Measurements from ENCODE around the gene SOS1. TPM values are rescaled to one million over a fixed set of nuclear protein-coding genes. Genes with fewer than 3 reads are reported as not detected.
"Not testable (repeated sequence)": the region's sequence is repeated elsewhere in the genome, so short reads cannot be mapped to it uniquely, and the experiment has no call there.

Gene SOS1
- 65.1 TPM for polyA plus RNA-seq (ENCODE audit: insufficient read length)
- long read RNA-seq, donor 1, full-length matches to known transcripts = 8 of 59 reads
- long read RNA-seq, donor 1, partial matches to known transcripts = 51 of 59 reads
- long read RNA-seq, donor 1, other reads (novel, unspliced or antisense) = 0 of 59 reads
- long read RNA-seq, donor 2, partial matches to known transcripts = 5 of 7 reads
- long read RNA-seq, donor 2, other reads (novel, unspliced or antisense) = 0 of 7 reads
- long read RNA-seq, donor 3, partial matches to known transcripts = 0 of 2 reads
- long read RNA-seq, donor 3, other reads (novel, unspliced or antisense) = 0 of 2 reads
- long read RNA-seq, donor 4, partial matches to known transcripts = 0 of 1 reads
- long read RNA-seq, donor 4, other reads (novel, unspliced or antisense) = 0 of 1 reads
- long read RNA-seq, donor 5, partial matches to known transcripts = 5 of 7 reads
- long read RNA-seq, donor 5, other reads (novel, unspliced or antisense) = 0 of 7 reads
- long read RNA-seq, donor 6, full-length matches to known transcripts = 4 of 4 reads
- long read RNA-seq, donor 6, partial matches to known transcripts = 0 of 4 reads
- long read RNA-seq, donor 6, other reads (novel, unspliced or antisense) = 0 of 4 reads
- long read RNA-seq, donor 7, full-length matches to known transcripts = 7 of 7 reads
- long read RNA-seq, donor 7, partial matches to known transcripts = 0 of 7 reads
- long read RNA-seq, donor 7, other reads (novel, unspliced or antisense) = 0 of 7 reads
- long read RNA-seq, donor 8, full-length matches to known transcripts = 2 of 2 reads
- long read RNA-seq, donor 8, partial matches to known transcripts = 0 of 2 reads
- long read RNA-seq, donor 8, other reads (novel, unspliced or antisense) = 0 of 2 reads

DNA sequence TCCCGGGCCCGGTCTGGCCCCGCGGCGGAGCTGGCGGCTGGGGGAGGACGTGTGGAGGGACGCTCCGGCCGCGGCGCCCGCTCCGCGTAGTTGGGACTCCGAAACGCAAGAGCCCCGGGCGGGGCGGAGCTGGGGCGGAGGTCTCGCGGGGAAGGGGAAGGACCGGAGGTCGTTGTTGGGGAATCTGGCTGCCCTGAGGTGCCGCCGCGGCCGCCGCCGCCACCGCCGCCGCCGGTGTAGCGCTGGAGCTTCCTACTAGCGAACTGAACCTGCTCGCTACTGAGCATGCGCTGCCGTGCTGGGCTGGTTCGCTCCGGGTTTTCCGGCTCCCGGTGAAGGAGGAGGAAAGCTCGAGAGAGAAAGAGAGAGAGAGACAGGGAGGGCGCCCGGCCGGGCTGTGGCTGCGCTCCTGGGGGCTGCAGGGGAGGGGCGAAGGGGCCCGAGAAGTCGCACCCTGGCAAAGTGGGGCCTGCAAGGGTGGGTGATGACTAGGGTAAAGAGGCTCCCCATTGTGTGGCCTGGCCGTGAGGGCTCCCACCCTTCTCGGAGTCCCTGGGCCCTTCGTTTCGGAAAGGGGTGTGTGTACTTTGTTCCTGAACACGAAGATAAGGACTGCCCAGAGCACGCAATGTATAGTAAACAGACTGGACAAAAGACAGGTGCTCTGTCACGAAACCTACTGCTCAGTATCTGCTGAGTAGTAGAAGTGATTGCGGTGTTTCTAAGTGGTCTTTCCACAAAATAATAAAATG lies at the start of gene SOS1:
Gene SOS1 (minus strand): TSS at position 281 of the 752 bp plus-strand sequence. CDS start 629 bp downstream, outside the sequence.
- DNase-seq = peak; percentile 95

DNA sequence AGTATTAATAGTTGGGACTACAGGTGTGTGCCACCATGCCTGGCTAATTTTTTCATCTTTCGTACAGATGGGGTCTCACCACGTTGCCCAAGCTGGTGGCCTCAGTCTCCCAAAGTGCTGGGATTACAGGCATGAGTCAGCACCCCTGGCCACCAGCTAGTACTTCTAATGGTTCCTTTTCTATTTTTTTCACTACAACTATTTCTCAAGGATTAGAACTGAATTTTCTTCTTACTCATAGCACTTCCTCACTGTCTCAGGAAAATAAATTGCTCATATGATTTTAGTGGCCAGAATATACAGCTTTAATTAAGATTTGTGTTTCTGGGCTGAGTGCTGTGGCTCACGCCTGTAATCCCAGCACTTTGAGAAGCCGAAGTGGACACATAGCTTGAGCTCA lies 43.2 kb upstream of the SOS1 start:
- DNase-seq = no peak

GRCh38 chr2:39160982-39161381 lies 40.1 kb upstream of the SOS1 start:
- DNase-seq = no peak

GRCh38 chr2:39159283-39159682 lies 38.4 kb upstream of the SOS1 start:
- DNase-seq = no peak

DNA sequence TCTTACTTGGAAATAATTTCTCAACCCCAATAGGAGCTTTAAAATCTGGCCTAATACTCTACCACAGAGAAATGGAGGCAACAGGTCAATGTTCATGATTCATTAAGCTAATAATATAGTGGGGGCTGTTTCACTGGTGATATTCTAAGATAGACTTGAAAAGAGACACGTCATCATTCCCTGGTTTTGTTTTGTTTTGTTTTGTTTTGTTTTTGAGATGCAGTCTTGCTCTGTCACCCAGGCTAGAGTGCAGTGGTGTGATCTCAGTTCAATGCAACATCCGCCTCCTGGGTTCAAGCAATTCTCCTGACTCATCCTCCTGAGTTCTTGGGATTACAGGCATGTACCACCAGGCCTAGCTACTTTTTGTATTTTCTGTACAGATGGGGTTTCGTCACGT lies 37.5 kb upstream of the SOS1 start:
- no peak for DNase-seq

- DNase-seq = no peak
Measured at GRCh38 chr2:39156846-39157245, 36.0 kb upstream of the SOS1 start.

DNA sequence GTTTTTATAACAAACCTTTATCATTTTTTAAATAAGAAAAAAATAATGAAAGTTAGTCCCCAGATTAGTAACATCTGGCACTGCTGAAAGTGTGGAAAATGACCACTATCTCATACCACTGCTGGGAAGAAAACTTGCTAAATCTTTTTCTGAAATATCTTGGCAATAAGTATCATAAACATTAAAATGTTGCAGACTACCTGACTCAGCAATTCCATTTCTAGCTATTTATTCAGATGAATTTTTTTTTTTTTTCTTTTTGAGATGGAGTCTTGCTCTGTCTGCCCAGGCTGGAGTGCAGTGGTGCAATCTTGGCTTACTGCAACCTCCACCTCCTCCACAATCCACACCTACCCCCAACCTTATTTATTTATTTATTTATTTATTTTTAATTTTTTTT lies 35.3 kb upstream of the SOS1 start:
- DNase-seq = no peak

DNA sequence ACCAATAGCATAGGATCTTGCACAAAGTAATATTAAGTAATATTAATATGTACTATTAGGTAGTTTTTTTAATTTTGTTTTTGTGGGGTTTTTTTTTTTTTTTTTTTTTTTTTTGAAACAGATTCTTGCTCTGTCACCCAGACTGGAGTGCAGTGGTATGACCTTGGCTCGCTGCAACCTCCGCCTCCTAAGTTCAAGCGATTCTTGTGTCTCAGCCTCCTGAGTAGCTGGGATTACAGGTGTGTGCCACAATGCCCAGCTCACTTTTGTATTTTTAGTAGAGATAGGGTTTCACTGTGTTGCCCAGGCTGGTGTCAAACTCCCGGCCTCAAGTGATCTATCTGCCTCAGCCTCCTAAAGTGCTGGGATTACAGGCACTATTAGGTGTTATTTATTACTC lies 34.7 kb upstream of the SOS1 start:
- DNase-seq = not testable (repeated sequence)

DNA sequence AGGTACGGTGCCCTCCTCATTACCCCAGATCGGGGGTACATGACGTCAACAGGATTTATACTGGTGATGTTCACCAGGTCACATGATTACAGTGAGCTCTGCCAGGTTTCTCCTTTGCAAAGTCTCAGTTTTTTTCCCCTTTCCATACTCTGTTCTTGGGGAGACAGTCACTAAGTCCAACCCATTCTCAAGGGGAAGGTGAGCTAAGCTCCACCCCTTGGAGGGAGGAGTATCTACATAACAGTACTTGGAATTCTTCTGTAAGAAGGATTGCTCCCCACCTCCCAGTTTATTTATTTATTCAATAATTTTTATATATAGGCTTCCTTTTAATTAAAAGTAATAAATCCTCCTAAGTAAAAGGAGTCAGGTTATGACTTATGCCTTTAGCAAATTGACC lies 34.1 kb upstream of the SOS1 start:
- DNase-seq = no peak

GRCh38 chr2:39153312-39153711 lies 32.5 kb upstream of the SOS1 start:
- no peak for DNase-seq

DNA sequence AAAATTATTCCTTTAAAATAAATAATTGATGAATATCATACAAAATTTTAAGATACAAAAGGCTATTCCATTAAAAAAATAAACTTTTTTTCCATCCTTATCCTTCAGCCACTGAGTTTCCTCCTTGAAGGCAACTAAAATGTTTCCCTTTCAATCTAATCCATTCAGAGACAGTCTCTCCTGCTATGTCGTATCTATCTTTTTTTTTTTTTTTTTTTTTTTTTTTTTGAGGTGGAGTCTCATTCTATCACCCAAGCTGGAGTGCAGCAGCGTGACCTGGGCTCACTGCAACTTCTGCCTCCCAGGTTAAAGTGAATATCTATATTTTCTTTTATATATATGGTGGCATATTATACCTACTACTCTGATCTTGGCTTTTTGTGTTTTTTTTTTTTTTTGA lies 31.7 kb upstream of the SOS1 start:
- DNase-seq = no peak

DNA sequence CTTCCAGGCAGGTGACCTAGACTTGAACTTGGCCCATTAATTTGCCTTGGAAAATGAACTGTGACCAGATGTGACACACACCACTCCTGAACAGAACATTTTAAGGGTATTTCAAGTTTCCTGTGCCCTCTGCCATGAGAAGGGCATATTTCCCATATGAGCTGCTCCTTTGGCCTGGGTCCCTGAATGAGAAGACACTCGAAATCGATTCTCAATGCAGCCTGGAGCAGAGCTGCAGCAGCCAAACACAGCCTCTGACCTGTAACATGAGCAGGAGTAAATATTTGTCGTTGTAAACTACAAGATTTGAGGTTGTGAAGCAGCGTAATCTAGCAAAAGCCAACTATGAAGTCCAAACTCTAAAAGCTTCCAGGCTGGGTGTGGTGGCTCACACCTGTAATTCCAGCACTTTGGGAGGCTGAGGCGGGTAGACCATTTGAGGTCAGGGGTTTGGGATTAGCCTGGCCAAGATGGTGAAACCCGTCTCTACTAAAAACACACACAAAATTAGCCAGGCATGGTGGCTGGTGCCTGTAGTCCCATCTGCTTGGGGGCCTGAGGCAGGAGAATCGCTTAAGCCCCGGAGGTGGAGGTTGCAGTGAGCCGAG lies 30.1 kb upstream of the SOS1 start:
- peak; percentile 10 for DNase-seq

GRCh38 chr2:39150102-39150562 lies 29.3 kb upstream of the SOS1 start:
- no peak for DNase-seq

DNA sequence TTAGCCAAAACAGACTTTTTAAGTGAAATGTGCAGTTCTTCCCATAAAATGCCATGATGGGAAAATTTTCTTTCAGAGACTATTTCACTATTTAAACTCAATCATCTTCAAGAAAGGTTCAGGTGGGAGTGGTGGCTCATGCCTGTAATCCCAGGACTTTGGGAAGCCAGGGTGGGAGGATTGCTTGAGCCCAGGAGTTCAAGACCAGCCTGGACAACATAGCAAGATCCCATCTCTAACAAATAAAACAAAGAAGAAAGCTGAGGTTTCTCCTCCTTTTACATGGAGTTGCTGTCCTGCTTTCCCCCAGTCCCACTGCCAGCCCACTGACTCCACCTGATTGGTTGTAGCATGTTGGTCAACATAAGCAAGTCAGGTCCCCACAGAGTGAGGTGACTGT lies 25.8 kb upstream of the SOS1 start:
- no peak for DNase-seq

DNA sequence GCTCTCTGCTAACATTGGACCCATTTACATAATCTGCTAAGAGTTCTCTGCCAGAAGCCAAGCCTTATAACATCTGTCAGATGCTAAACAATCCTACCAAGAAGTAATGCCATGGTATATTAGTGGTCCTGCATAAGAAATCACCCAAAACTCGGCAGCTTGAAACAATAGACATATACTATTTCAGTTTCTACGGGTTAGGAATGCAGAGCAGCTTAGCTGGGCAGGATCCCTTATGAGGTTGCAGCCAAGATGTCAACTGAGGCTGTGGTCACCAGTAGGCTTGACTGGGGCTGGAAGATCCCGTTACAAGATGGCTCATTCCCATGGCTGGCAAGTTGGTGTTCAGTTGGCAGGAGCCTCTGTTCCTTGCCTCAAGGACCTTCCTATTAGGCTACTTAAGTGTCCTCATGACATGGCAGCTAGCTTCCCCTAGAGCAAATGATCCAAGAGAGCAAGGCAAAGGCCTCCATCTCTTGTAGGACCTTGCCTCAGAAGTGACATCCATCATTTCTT lies 25.1 kb upstream of the SOS1 start:
- DNase-seq = no peak

GRCh38 chr2:39144416-39144815 lies 23.6 kb upstream of the SOS1 start:
- no peak for DNase-seq

DNA sequence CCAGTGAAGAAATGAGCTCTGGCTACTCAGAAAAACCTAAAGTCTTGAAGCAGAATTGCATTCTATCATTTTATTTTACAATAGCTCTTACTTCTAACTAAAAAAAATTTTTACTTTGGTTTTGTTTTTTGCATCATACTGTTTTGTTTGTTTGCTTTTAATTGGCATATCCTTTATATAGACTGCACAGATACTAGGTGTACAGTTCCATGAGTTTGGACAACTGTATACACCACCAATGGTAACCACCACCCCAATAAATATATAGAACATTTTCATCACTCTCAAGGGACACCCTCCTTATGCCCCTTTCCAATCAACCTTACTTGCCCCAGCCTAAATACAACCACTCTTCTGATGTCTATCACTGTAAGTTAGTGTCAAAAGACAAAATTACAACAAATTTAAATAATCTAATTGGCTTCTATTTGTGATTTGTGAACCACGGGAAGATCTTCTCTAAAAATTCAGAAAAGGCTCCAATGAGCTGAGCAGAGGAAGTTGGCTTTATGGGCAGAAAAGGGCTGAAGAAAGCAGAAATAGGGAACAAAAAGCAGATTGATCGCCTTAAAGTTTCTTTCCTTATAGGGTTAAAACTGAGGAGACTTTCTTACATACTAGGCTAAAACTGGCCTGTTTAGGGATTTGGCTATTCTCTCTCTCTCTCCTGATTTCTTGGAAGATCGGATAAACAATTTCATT lies 22.2 kb upstream of the SOS1 start:
- no peak for DNase-seq

- DNase-seq = no peak
Measured at GRCh38 chr2:39141334-39142271, 20.8 kb upstream of the SOS1 start.

DNA sequence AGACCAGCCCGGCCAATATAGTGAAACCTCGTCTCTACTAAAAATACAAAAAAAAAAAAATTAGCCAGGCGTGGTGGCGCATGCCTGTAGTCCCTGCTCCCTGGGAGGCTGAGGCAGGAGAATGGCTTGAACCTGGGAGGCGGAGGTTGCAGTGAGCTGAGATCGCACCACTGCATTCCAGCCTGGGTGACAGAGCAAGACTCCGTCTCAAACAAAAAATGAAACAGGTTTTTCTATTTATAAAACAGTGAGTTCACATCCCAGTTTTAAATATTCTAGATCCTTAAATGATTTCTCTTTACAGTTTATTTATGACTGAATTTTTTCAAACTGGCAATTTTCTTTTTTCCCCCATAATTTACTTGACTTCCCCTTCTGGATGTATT lies 20.1 kb upstream of the SOS1 start:
- not testable (repeated sequence) for DNase-seq

DNA sequence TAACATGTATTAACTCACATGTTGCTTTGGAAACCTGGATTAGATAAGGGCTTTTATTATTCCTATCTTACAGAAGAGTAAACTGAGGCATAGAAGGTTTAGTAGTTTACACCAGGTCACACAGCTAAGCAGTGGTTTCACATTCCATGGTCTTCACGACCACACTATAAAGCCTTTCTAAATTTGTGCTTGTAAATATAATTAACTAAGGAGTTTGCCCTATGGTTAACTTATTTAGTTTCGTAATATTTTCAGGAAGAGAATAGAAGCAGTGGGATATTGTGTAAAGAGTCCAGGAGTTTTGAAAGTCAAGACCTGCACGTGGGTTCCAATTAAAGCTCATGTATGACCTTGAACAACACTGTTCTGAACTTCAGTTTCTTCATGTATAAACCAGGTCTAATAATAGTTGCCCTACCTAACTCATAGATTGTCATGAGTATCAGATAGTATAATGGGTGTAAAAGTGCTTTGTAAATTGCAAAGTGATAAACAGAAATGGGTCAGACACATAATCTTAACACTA lies 19.5 kb upstream of the SOS1 start:
- no peak for DNase-seq
